ENCODE results near the gene AMIGO2. TPM values are rescaled to one million over a fixed set of nuclear protein-coding genes. Genes with fewer than 3 reads are reported as not detected.
"Not testable (repeated sequence)": the region's sequence is repeated elsewhere in the genome, so short reads cannot be mapped to it uniquely, and the experiment has no call there.

AMIGO2 gene
- total RNA-seq, 3 donors from 2014 or later, result 3.5 to 39.3 (median 4.8) TPM

DNA sequence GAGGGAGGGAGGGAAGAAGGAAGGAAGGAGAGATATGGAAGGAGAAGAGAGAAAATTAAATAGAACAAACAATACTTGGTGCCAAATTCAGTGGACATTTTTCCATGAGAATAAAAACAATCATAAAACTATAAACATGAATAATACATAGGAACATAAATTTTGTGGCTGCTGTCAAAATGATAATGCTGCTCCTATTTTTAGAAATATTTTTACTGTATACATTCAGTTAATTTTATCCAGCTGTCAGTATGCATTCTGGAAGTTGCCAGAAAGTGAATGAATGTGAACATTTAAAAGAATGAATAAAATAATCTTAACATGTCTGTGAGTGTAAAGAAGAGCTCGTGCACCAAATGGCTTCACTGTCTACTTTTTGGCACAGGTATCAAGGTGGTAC is 14.2 kb downstream of the AMIGO2 start:
- Histone ChIP-seq H3K9me3 (no peaks in the 10 kb centered on the region), H3K4me1 (ENCODE audit: low read depth) (no peaks in the 10 kb centered on the region), H3K36me3 (ENCODE audit: low read depth) (no peaks in the 10 kb centered on the region), H3K4me3 (no peak overlapping the region)
- DNase-seq (no peak), ATAC-seq (no peak)
- intact Hi-C loops (cut with DNase I, micrococcal nuclease), result no loop called here
- TF ChIP-seq, protein P1, sequence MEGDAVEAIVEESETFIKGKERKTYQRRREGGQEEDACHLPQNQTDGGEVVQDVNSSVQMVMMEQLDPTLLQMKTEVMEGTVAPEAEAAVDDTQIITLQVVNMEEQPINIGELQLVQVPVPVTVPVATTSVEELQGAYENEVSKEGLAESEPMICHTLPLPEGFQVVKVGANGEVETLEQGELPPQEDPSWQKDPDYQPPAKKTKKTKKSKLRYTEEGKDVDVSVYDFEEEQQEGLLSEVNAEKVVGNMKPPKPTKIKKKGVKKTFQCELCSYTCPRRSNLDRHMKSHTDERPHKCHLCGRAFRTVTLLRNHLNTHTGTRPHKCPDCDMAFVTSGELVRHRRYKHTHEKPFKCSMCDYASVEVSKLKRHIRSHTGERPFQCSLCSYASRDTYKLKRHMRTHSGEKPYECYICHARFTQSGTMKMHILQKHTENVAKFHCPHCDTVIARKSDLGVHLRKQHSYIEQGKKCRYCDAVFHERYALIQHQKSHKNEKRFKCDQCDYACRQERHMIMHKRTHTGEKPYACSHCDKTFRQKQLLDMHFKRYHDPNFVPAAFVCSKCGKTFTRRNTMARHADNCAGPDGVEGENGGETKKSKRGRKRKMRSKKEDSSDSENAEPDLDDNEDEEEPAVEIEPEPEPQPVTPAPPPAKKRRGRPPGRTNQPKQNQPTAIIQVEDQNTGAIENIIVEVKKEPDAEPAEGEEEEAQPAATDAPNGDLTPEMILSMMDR (IDR thresholded peaks at IDR 0.05), result no peak

GRCh38 chr12:47058640-47059039 is 21.1 kb downstream of the AMIGO2 start:
- intact Hi-C loops (cut with DNase I, micrococcal nuclease); H3K36me3 ChIP-seq (ENCODE audit: low read depth); H3K4me1 ChIP-seq (ENCODE audit: low read depth); ATAC-seq; H3K4me3 ChIP-seq; H3K9me3 ChIP-seq; DNase-seq: not testable (repeated sequence)

DNA sequence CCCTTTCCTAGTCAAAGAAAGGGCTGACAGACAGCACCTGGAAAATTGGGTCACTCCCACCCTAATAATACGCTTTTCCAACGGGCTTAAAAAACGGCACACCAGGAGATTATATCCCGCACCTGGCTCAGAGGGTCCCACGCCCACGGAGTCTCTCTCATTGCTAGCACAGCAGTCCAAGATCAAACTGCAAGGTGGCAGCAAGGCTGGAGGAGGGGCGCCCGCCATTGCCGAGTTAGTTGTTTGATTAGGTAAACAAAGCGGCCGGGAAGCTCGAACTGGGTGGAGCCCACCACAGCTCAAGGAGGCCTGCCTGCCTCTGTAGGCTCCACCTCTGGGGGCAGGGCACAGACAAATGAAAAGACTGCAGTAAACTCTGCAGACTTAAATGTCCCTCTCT is 22.8 kb downstream of the AMIGO2 start:
- H3K9me3 ChIP-seq; DNase-seq; intact Hi-C loops (cut with DNase I, micrococcal nuclease); H3K4me3 ChIP-seq; H3K36me3 ChIP-seq (ENCODE audit: low read depth); ATAC-seq; H3K4me1 ChIP-seq (ENCODE audit: low read depth): not testable (repeated sequence)

DNA sequence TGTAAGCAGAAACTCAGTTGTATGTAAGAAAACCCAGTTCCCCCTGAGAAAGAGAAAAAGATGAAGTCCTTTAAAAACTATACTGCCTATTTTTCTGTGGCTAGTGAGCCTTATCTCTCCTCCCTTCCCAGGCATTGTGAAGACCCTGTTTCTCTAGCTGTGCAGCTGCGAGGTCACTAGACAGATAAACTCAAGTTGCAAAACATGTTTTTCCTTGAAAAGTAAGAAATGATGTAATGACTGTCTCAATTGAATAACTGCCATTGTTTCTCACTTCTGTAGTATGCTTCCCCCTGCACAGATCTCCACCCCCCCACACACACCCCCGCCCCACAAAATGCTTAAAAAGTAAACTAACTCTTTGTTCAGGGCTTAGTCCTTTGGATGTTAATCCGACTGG is 23.9 kb downstream of the AMIGO2 start:
- intact Hi-C loops (cut with DNase I, micrococcal nuclease); ATAC-seq; H3K9me3 ChIP-seq; H3K36me3 ChIP-seq (ENCODE audit: low read depth); H3K4me3 ChIP-seq; H3K4me1 ChIP-seq (ENCODE audit: low read depth); DNase-seq: not testable (repeated sequence)

- no peak for DNase-seq
- H3K9me3 ChIP-seq, result peaks cover 9% of the 10 kb centered on the region
- ATAC-seq, result no peak
- H3K4me1 ChIP-seq (ENCODE audit: low read depth), result no peaks in the 10 kb centered on the region
- TF ChIP-seq, protein P1 (IDR thresholded peaks at IDR 0.05), result no peak
- no peaks in the 10 kb centered on the region for H3K36me3 ChIP-seq (ENCODE audit: low read depth)
- intact Hi-C loops (cut with DNase I, micrococcal nuclease), result no loop called here
- no peak overlapping the region for H3K4me3 ChIP-seq
Observed at GRCh38 chr12:47054659-47055058, 25.1 kb downstream of the AMIGO2 start.

GRCh38 chr12:47053961-47054360 is 25.8 kb downstream of the AMIGO2 start:
- ATAC-seq (no peak), DNase-seq (no peak)
- intact Hi-C loops (cut with DNase I, micrococcal nuclease), result no loop called here
- TF ChIP-seq, protein P1 (IDR thresholded peaks at IDR 0.05), result no peak
- no peak overlapping the region for H3K4me3 ChIP-seq
- no peaks in the 10 kb centered on the region for H3K36me3 ChIP-seq (ENCODE audit: low read depth)
- H3K4me1 ChIP-seq (ENCODE audit: low read depth), result no peaks in the 10 kb centered on the region
- H3K9me3 ChIP-seq, result peaks cover 9% of the 10 kb centered on the region

- intact Hi-C loops (cut with DNase I, micrococcal nuclease), result no loop called here
- ATAC-seq (no peak), DNase-seq (no peak)
- H3K36me3 ChIP-seq (ENCODE audit: low read depth), result no peaks in the 10 kb centered on the region
- H3K9me3 ChIP-seq, result peaks cover 9% of the 10 kb centered on the region
- no peak overlapping the region for H3K4me3 ChIP-seq
- no peaks in the 10 kb centered on the region for H3K4me1 ChIP-seq (ENCODE audit: low read depth)
- TF ChIP-seq, protein P1 (IDR thresholded peaks at IDR 0.05), result no peak
Observed at GRCh38 chr12:47052274-47052673, 27.5 kb downstream of the AMIGO2 start.

DNA sequence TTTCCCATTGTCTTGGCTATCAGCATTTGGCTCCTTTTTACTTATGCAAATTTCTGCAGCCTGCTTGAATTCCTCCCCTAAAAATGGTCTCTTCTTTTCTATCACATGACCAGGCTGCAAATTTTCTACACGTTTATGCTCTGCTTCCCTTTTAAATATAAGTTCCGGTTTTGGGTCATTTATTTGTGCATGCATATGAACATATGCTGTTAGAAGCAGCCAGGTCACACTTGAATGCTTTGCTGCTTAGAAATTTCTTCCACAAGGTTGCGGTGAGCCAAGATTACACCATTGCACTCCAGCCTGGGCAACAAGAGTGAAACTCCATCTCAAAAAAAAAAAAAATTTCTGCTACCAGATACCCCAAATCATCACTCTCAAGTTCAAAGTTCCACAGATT is 28.5 kb downstream of the AMIGO2 start:
- ATAC-seq; H3K4me3 ChIP-seq; H3K4me1 ChIP-seq (ENCODE audit: low read depth); intact Hi-C loops (cut with DNase I, micrococcal nuclease); DNase-seq; H3K36me3 ChIP-seq (ENCODE audit: low read depth); H3K9me3 ChIP-seq: not testable (repeated sequence)

All from mucosa of descending colon (tissue), 3 donors.